GM18861 (cell line): ENCODE data around the gene TRAPPC2L.

Source experiments
- ATAC-seq: cut with Tn5 transposase; IDR thresholded peaks from one replicate; pipeline ENCODE4 v1.9.1; 2021; ENCODE audit not compliant: unreplicated experiment

Gene TRAPPC2L

GRCh38 chr16:88856122-88856827, 652 bp upstream of the TRAPPC2L start:
- no peak for ATAC-seq

- ATAC-seq = peak; percentile 38
Measured at GRCh38 chr16:88857728-88858339, 907 bp downstream of the TRAPPC2L start.

DNA sequence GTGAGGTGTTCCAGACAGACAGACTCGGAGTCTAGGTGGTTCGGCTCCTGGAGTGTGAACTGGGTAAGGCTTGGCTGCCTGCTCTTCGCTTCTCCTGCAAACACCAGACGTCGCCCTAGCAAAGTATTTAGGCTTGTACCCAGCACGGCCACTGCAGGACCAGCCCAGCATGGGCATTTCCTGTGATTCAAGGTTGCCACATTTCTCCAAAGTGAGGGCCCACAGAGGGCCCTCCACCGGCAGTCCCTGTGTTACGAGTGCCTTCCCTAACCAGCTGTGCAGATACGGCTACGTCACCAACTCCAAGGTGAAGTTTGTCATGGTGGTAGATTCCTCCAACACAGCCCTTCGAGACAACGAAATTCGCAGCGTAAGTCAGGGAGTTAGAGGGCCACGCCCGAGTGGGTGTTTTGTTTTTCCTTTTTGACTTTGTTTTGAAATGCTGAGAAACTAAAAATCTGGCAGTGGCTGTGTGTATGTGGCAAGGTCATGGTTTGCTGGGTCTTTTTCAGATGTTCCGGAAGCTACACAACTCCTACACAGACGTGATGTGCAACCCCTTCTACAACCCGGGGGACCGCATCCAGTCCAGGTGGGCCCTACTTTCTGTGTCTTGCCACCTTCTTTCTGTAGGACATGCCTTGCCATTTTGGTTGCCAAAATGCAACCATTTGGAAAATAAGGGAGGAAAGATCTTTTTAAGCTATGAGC, 2.6 kb downstream of the TRAPPC2L start:
- ATAC-seq = no peak

GRCh38 chr16:88861359-88861758, 4.4 kb downstream of the TRAPPC2L start:
- ATAC-seq = no peak

- ATAC-seq = no peak
Measured at GRCh38 chr16:88862968-88863367, 6.0 kb downstream of the TRAPPC2L start.

DNA sequence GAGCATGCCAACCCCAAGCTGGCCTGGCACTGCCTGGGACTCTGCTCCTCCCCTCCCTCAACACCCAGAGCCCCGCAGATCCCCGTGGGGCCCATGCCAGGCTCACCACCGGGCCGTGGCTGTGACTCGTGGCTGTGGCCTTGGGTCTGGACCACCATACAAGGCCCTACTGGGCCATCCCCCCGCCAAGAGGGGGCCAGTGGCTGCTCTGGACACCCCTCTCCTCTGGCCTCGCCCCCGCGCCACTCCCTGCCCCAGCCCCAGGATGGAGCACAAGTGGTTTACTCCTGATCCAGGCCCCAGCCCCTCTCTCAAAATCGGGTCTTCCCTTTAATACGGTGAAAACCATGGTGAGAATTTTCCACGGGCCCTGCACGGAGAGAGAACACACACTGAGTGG, 6.5 kb downstream of the TRAPPC2L start:
- ATAC-seq = no peak

DNA sequence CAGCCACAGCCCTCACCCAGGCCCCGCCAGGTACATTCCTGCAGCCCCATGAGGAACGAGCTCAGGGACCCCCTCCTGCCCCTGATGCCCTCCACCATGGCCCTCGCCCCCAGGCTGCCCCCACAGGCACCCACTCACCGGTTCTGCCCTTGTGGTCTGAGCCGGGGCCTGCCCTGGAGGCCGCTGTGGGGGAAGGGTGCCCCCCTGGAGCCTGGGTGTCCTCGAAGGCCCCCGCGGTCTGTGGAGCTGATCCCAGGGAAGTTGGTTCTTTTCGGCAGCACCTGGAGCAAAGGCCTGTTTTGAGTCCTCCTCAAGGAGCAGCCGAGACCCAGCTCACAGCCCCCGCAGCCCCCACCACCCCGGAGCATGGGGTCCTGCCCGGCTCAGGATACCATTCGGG, 7.2 kb downstream of the TRAPPC2L start:
- no peak for ATAC-seq

DNA sequence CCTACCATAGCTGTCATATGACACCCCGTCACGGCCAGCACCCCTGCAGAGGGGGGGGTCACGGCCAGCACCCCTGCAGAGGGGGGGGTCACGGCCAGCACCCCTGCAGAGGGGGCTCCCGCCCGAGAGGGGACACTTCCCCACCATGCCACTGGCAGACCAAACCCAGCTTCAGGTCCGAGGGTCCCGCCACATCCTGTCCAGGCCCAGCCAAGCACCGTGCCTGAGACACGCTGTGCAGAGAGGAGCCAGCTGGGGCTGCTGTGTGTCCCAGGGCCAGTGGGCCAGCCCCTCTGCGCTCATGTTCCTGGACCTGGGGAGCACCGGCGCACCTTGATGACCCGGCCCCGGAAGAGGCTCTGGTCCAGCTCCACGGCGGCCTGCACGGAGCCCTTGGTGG, 7.6 kb downstream of the TRAPPC2L start:
- ATAC-seq = no peak

GRCh38 chr16:88865310-88865709, 8.4 kb downstream of the TRAPPC2L start:
- no peak for ATAC-seq

DNA sequence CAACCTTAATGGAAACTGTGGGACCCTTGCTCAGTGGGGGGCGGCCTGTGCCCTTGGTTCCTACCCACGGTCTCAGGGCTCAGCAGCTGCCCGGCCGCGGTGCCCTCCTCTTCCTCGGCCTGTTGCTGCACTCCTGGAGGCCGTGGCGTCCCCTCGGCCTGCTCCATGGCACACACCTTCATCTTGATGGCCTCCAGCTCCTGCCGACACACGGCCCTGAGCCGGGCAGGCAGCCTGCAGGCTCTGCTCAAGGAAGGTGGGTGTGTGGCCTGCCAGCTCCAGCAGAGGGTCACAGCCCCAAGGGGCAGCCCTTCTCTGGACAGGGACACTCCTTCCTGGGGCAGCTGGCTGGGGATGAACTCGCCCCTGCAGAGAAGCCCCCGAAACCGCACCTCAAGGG, 8.8 kb downstream of the TRAPPC2L start:
- no peak for ATAC-seq

DNA sequence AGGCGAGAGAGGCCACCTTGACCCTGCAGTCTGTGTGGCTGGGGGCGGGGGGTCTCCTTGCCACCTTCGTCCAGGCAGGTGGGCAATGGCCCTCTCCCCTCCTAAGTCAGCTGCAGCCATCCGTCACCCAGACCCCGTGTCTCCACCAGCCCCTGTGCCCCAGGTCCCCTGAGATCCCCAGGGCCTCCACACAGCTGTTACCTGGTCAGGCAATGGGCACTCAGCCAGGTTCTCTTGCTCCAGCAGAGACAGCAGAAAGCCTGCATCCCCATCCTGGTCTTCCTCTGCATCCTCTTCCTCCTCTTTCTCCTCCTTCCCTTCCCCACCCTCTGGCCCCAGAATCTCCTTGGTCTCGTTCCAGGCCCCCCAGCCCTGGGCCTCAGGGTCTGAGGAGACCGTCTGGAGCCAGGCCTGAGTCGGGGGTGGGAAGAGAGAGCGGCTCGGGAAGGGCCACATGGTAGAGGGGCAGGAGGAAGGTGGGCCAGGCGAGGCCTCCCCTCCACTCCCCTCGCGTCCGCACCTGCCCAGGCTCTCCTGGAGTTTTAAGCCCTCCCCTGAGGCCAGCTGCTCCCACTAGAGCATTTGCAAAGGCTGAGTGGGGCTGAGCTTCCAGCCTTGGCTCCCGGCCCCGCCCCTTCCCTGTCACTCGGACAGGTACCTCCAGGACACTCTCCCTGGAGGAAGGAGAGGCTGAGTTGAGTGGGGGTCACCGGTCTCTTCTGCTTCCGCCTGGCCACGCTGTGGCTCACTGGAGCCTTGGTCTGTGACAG, 9.4 kb downstream of the TRAPPC2L start, which contains the start of gene PABPN1L:
TSS of gene PABPN1L (minus strand) at position 510 of the 770 bp plus-strand sequence. CDS start at position 456, 54 bp downstream.
- no peak for ATAC-seq

GRCh38 chr16:88867581-88868246, 10.8 kb downstream of the TRAPPC2L start:
- ATAC-seq = no peak

- no peak for ATAC-seq
Measured at GRCh38 chr16:88868974-88869672, 12.2 kb downstream of the TRAPPC2L start.

- no peak for ATAC-seq
Measured at GRCh38 chr16:88869673-88869980, 12.7 kb downstream of the TRAPPC2L start.

- ATAC-seq = no peak
Measured at GRCh38 chr16:88870608-88871348, 13.9 kb downstream of the TRAPPC2L start.

DNA sequence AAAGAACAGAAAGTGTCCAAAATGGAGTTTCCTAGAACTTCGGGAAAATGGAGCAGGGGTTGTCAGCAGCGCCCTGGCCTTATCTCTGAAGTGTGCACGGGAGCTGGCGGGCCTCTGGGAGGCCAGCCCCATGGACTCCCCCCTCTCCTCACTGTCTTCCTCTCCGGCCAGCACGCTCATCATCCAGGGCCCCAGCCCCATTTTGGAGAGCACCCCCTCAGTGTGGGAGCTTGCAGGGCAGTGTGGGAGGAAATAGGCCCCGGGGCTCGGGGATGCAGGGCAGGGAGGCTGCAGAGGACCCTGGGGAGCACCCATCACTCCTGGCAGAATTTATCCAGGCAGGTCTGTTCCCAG, 14.4 kb downstream of the TRAPPC2L start:
- no peak for ATAC-seq

GRCh38 chr16:88871730-88872416, 14.9 kb downstream of the TRAPPC2L start:
- ATAC-seq = no peak

DNA sequence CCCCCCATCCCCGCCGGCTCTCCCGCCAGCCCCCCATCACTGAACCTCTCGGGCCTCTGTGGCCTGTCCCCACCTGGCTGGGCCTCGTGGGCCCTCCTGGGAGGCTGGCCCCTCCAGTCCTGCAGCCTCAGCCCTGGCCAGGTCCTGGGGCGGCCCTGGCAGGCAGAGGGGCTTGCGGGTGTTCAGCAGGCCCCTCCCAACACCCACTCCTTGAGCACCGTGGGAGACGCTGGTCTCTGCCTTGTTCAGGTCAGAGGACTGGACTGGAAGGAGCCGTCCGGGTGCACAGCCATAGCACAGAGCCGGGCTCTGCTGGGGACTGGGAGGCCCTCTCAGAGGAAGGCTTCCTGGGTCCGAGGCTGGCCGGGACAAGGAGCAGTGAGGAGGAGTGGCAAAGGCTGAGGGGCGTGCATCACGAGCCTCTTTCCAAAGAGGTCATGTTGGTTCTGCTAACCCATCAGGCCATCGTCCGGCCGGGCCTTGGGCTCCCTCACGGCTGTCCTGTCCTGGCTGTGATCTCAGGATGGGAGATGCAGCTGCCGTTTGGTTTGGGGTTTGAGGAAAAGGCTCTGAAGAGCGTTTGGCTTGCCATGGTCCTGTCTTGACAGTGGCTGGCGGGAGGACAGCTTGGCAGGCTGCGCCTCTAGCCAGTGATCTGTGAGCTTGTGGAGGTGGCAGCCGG, 15.9 kb downstream of the TRAPPC2L start:
- no peak for ATAC-seq
